Neutrophil (primary cell): ENCODE results near the gene VAMP5.
A peak's percentile ranks its signal among the peaks of the same experiment; 100 is the strongest.

Experiments
- H3K27ac ChIP-seq: fragments of 200-600 bp; sonication (generic); 2 replicates; pipeline ENCODE4 v1.5.1; 2016; ENCODE audit warnings: mild to moderate bottlenecking, moderate library complexity
- H3K27me3 ChIP-seq: fragments of 200-600 bp; sonication (generic); 2 replicates; pipeline ENCODE4 v1.6.0; 2016; ENCODE audit warnings: mild to moderate bottlenecking
- H3K36me3 ChIP-seq: fragments of 200-600 bp; sonication (generic); 2 replicates; pipeline ENCODE4 v1.5.1; 2017
- H3K4me1 ChIP-seq, 2 experiments: fragments of 200-600 bp in 1 of 2; sonication (generic) in 1 of 2; 1 replicate in 1 of 2; 2 replicates in 1 of 2; pipeline versions ENCODE4 v1.5.1 to v1.6.1; 2013 to 2016; ENCODE audit warnings: low read depth in 1 of 2, low read length in 1 of 2, mild to moderate bottlenecking in 1 of 2, moderate library complexity in 1 of 2; ENCODE audit not compliant: control insufficient read depth in 1 of 2, insufficient read depth in 1 of 2
- H3K4me3 ChIP-seq, 2 experiments: fragments of 200-600 bp in 1 of 2; sonication (generic) in 1 of 2; 1 replicate in 1 of 2; 2 replicates in 1 of 2; pipeline ENCODE4 v1.5.1; 2013 to 2016; ENCODE audit warnings: low read depth in 1 of 2, low read length in 1 of 2, mild to moderate bottlenecking in 1 of 2, moderate library complexity in 1 of 2
- H3K9me3 ChIP-seq: fragments of 200-600 bp; sonication (generic); 2 replicates; pipeline ENCODE4 v1.5.1; 2016
- TF ChIP-seq, protein P1 (sequence below): fragments of 200-600 bp; sonication (generic); IDR thresholded peaks from 2 replicates; pipeline ENCODE4 v1.5.1; 2016; ENCODE audit warnings: antibody characterized with exemption

Gene VAMP5

DNA sequence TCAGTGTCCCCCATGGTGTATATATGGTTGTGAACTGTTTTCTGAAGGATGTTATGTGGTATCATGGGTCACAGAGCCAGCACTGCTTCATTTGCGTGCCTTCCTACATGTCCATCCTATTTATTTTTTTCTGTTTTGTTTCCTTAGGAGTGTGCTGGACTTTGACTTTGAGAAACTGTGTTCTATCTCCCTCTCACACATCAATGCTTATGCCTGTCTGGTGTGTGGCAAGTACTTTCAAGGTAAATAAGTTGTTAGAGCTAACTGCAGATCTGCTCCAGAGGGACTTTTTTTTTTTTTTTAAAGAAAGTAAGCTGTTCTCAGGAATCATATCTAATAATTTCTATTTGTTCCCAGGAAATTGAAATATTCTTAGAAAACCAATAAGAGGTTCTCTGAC lies 37.1 kb downstream of the VAMP5 start:
- Histone ChIP-seq H3K4me3 (no peak overlapping the region), H3K9me3 (no peaks in the 10 kb centered on the region)

DNA sequence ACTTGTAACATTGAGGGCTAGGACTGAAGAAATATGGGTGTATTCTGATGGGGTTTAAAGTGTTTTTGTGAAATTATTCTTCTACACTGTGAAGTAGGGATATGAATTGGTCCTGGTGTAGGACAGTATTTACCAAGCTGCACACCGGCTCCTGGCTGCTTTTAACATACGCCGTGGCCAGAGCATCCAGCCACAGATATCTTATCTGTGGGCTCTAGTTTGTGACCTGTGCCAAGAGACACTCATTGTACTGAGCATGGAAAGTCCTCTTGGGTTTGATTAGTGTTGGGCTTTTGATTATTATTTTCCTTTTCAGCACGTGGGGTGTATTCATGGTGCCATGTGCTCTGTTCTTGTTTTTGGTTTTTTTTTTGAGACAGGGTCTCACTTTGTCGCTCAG lies 39.8 kb downstream of the VAMP5 start:
- H3K27ac ChIP-seq: no peak overlapping the region

More for the DNA sequence above, 37.1 kb downstream of the VAMP5 start:
- TF ChIP-seq, protein P1, sequence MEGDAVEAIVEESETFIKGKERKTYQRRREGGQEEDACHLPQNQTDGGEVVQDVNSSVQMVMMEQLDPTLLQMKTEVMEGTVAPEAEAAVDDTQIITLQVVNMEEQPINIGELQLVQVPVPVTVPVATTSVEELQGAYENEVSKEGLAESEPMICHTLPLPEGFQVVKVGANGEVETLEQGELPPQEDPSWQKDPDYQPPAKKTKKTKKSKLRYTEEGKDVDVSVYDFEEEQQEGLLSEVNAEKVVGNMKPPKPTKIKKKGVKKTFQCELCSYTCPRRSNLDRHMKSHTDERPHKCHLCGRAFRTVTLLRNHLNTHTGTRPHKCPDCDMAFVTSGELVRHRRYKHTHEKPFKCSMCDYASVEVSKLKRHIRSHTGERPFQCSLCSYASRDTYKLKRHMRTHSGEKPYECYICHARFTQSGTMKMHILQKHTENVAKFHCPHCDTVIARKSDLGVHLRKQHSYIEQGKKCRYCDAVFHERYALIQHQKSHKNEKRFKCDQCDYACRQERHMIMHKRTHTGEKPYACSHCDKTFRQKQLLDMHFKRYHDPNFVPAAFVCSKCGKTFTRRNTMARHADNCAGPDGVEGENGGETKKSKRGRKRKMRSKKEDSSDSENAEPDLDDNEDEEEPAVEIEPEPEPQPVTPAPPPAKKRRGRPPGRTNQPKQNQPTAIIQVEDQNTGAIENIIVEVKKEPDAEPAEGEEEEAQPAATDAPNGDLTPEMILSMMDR: no peak
- H3K36me3 ChIP-seq: peaks cover 70% of the 10 kb centered on the region
- peaks cover 11% of the 10 kb centered on the region in 2 experiments for H3K4me1 ChIP-seq
- H3K27me3 ChIP-seq: no peaks in the 10 kb centered on the region
- no peak overlapping the region for H3K27ac ChIP-seq

DNA sequence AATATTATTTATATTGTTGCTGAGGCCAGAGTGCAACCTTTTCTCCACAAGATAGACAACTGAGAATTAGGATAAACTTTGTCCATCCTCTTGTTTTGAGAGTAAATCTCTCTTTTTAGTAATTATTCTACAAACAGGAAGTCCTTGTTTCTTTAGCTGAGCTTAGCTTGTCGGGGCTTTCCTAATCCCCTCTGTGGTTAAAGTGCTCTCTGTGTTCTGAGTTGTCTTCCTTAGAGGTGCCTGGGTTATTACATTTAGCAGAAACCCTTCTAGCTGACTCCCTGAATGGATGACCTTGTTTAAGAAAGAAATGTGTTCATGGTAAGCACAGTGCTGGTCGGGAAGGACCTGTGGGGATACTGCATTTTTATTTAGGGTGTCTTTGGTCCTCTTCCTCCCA lies 44.4 kb downstream of the VAMP5 start:
- TF ChIP-seq, protein P1: no peak
- no peak overlapping the region for H3K4me3 ChIP-seq
- H3K4me1 ChIP-seq: no peaks in the 10 kb centered on the region
- peak overlapping the region; percentile 23 for H3K27ac ChIP-seq
- H3K9me3 ChIP-seq: no peaks in the 10 kb centered on the region
- no peaks in the 10 kb centered on the region for H3K27me3 ChIP-seq
- peaks cover 99% of the 10 kb centered on the region for H3K36me3 ChIP-seq

More for the DNA sequence above, 39.8 kb downstream of the VAMP5 start:
- TF ChIP-seq, protein P1: no peak
- no peaks in the 10 kb centered on the region for H3K27me3 ChIP-seq
- peaks cover 96% of the 10 kb centered on the region for H3K36me3 ChIP-seq
- no peak overlapping the region for H3K4me3 ChIP-seq
- H3K4me1 ChIP-seq: no peaks in the 10 kb centered on the region
- H3K9me3 ChIP-seq: no peaks in the 10 kb centered on the region

DNA sequence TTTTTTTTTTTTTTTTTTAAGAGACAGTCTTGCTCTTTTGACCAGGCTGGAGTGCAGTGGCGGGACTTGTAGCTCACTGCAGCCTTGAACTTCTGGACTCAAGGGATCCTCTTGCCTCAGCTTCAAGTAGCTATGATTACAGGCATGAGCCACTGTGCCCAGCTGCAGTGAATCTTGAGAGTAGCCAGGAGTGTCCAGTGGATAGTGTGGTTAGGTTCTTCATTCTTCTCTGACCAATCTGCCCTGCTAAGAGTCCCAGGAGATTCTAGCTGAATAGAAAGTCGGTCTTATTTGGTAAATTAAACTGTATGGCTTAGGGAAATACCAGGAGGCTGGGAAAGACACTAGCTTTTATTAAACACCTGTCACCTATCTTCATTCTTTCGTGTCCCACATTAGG lies 47.1 kb downstream of the VAMP5 start:
- Histone ChIP-seq H3K36me3 (peaks cover 97% of the 10 kb centered on the region), H3K9me3 (no peaks in the 10 kb centered on the region), H3K27ac (no peak overlapping the region), H3K4me1 (no peaks in the 10 kb centered on the region), H3K4me3 (no peak overlapping the region), H3K27me3 (no peaks in the 10 kb centered on the region)
- TF ChIP-seq, protein P1: no peak

DNA sequence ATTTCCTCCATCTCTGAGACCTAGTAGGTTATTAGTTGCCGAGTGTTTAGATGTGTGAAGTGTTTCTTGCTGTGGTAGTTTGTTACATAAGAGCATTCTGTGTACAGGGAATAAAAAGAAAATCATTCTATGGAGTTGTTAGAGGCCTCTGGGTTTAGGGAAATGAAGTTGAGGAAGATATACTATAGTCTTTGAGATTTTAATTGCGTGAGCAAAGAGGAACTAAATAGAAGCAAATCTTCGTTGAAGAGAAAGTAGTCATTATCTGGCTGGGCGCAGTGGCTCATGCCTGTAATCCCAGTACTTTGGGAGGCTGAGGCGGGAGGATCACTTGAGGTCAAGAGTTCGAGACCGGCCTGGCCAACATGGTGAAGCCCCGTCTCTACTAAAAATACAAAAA lies 50.8 kb downstream of the VAMP5 start:
- Histone ChIP-seq H3K27ac (no peak overlapping the region), H3K27me3 (no peaks in the 10 kb centered on the region), H3K4me3 (no peak overlapping the region), H3K36me3 (peaks cover 92% of the 10 kb centered on the region), H3K4me1 (no peaks in the 10 kb centered on the region), H3K9me3 (no peaks in the 10 kb centered on the region)
- TF ChIP-seq, protein P1: no peak

DNA sequence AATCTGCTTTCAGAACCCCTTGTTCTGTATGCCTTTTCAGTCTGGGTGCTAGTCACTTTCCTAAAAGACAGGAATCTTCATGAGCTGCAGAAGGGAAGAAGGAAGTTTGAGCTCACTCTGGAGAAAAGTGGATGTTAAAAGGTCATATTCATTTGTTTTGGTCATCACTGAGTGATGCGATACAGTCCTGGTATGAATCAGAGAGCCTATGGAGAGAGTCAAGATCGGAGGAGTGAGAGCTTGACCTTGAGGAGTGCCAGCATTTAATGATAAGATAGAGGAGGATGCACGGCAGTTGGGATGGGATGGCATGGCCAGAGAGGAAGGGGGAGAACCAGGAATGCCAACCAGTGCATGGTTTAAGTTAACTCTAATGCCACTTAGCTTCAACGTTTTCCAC lies 51.4 kb downstream of the VAMP5 start:
- H3K27ac ChIP-seq: no peak overlapping the region
- TF ChIP-seq, protein P1: no peak
- no peaks in the 10 kb centered on the region for H3K9me3 ChIP-seq
- H3K27me3 ChIP-seq: no peaks in the 10 kb centered on the region
- H3K4me1 ChIP-seq: no peaks in the 10 kb centered on the region
- peaks cover 91% of the 10 kb centered on the region for H3K36me3 ChIP-seq
- H3K4me3 ChIP-seq: no peak overlapping the region
